ENCODE results near the gene SLC22A25.
"Not testable (repeated sequence)": the region's sequence is repeated elsewhere in the genome, so short reads cannot be mapped to it uniquely, and the experiment has no call there.

SLC22A25 gene

GRCh38 chr11:63273685-63274084 is 30.3 kb upstream of the SLC22A25 start:
- TF ChIP-seq CTCF (conservative IDR thresholded peaks at IDR 0.05; ENCODE audit: low read depth, low read length), result no peak
- no peak for DNase-seq (ENCODE audit: low read depth)

GRCh38 chr11:63262547-63262946 is 19.1 kb upstream of the SLC22A25 start:
- no peak overlapping the region for H3K4me3 ChIP-seq (ENCODE audit: low read length)
- no peak for DNase-seq (ENCODE audit: low read depth)
- no peak for TF ChIP-seq CTCF (conservative IDR thresholded peaks at IDR 0.05; ENCODE audit: low read depth, low read length)

More at GRCh38 chr11:63273685-63274084, 30.3 kb upstream of the SLC22A25 start:
- no peak overlapping the region for H3K4me3 ChIP-seq (ENCODE audit: low read length)

- no peak for DNase-seq (ENCODE audit: low read depth)
Measured at GRCh38 chr11:63251312-63251711, 7.9 kb upstream of the SLC22A25 start.

GRCh38 chr11:63250162-63251050 is 7.0 kb upstream of the SLC22A25 start:
- no peak for TF ChIP-seq CTCF (conservative IDR thresholded peaks at IDR 0.05; ENCODE audit: low read depth, low read length)
- DNase-seq (ENCODE audit: low read depth), result no peak
- no peak overlapping the region for H3K4me3 ChIP-seq (ENCODE audit: low read length)

More at GRCh38 chr11:63251312-63251711, 7.9 kb upstream of the SLC22A25 start:
- H3K4me3 ChIP-seq (ENCODE audit: low read length), result no peak overlapping the region
- no peak for TF ChIP-seq CTCF (conservative IDR thresholded peaks at IDR 0.05; ENCODE audit: low read depth, low read length)

GRCh38 chr11:63248966-63249365 is 5.6 kb upstream of the SLC22A25 start:
- DNase-seq (ENCODE audit: low read depth), result no peak
- no peak for TF ChIP-seq CTCF (conservative IDR thresholded peaks at IDR 0.05; ENCODE audit: low read depth, low read length)
- H3K4me3 ChIP-seq (ENCODE audit: low read length), result no peak overlapping the region

- not testable (repeated sequence) for DNase-seq (ENCODE audit: low read depth); H3K4me3 ChIP-seq (ENCODE audit: low read length)
Measured at GRCh38 chr11:63247237-63248002, 4.0 kb upstream of the SLC22A25 start.

- no peak overlapping the region for H3K4me3 ChIP-seq (ENCODE audit: low read length)
- no peak for TF ChIP-seq CTCF (conservative IDR thresholded peaks at IDR 0.05; ENCODE audit: low read depth, low read length)
- no peak for DNase-seq (ENCODE audit: low read depth)
Measured at GRCh38 chr11:63246045-63246444, 2.6 kb upstream of the SLC22A25 start.
